Tibial nerve (tissue), 4 donors: ENCODE measurements around the gene EXOSC1. TPM values are rescaled to one million over a fixed set of nuclear protein-coding genes. Genes with fewer than 3 reads are reported as not detected.

Source experiments
- DNase-seq, 2 donors: peaks; one replicate each; pipeline ENCODE4 v3.0.0-alpha.2; 2019; ENCODE audit warnings: low spot score in 2 of 2
- H3K27ac ChIP-seq, 4 donors: fragments of 200-600 bp; sonication (generic) in 3 of 4; one replicate each; pipeline ENCODE4 v1.5.1; 2017 to 2019; ENCODE audit warnings: mild to moderate bottlenecking in 1 of 4
- H3K27me3 ChIP-seq, 2 donors: fragments of 200-600 bp; sonication (generic) in 1 of 2; one replicate each; pipeline versions ENCODE4 v1.5.1 to v1.6.0; 2017 to 2019
- H3K36me3 ChIP-seq, 3 donors: fragments of 200-600 bp; sonication (generic); one replicate each; pipeline ENCODE4 v1.5.1; 2018 to 2019
- H3K4me1 ChIP-seq, 4 donors: fragments of 200-600 bp; sonication (generic) in 3 of 4; one replicate each; pipeline ENCODE4 v1.5.1; 2017 to 2019
- H3K4me3 ChIP-seq, 4 donors: fragments of 200-600 bp; sonication (generic) in 3 of 4; one replicate each; pipeline ENCODE4 v1.5.1; 2017 to 2019; ENCODE audit warnings: mild to moderate bottlenecking in 1 of 4, moderate library complexity in 1 of 4
- H3K9me3 ChIP-seq, 4 donors: fragments of 200-600 bp; sonication (generic) in 3 of 4; one replicate each; pipeline ENCODE4 v1.5.1; 2017 to 2019
- EP300 ChIP-seq, 2 donors: sonication (generic); formaldehyde crosslinking; IDR thresholded peaks; one replicate each; pipeline ENCODE4 v1.6.1; 2017; ENCODE audit warnings: antibody characterized with exemption in 2 of 2, mild to moderate bottlenecking in 1 of 2
- POLR2A ChIP-seq, 2 donors: fragments of 450-650 bp; IDR thresholded peaks; one replicate each; pipeline ENCODE4 v1.6.1; 2017; ENCODE audit warnings: antibody characterized with exemption in 2 of 2, mild to moderate bottlenecking in 2 of 2, moderate library complexity in 2 of 2
- WGBS, 2 donors: methylation state at CpG; one replicate each; pipeline ENCODE4 v1.1.5; 2018; 5-methylcytosine and 5-hydroxymethylcytosine counted together
- total RNA-seq, 4 donors: library from RNA; depleted of rRNA; stranded (reverse); fragments of >200 nt; gene quantifications; one replicate each; pipeline ENCODE4 v1.1.0, GENCODE V29; 2016
- TF ChIP-seq, protein P1 (sequence below), 5 experiments: fragments of 200-600 bp in 3 of 5; fragments of 450-650 bp in 2 of 5; sonication (generic) in 3 of 5; IDR thresholded peaks; one replicate each; pipeline ENCODE4 v1.5.1; 2016 to 2019; ENCODE audit warnings: antibody characterized with exemption in 5 of 5, mild to moderate bottlenecking in 3 of 5, moderate library complexity in 2 of 5

EXOSC1 gene
- total RNA-seq, 4 donors from 2014 or later, result 21.6 to 40.8 (median 33.4) TPM

- Histone ChIP-seq H3K27me3 (no peaks in the 10 kb centered on the region), H3K36me3 (peaks cover 6 to 100% (median 47%) of the 10 kb centered on the region in 3 donors), H3K9me3 (no peaks in the 10 kb centered on the region), H3K27ac (no peak overlapping the region), H3K4me3 (no peak overlapping the region), H3K4me1 (peaks cover 0 to 26% (median 0%) of the 10 kb centered on the region in 4 donors)
- TF ChIP-seq EP300 (IDR thresholded peaks at IDR 0.05) (no peak), POLR2A (IDR thresholded peaks at IDR 0.05) (no peak)
- TF ChIP-seq, protein P1, sequence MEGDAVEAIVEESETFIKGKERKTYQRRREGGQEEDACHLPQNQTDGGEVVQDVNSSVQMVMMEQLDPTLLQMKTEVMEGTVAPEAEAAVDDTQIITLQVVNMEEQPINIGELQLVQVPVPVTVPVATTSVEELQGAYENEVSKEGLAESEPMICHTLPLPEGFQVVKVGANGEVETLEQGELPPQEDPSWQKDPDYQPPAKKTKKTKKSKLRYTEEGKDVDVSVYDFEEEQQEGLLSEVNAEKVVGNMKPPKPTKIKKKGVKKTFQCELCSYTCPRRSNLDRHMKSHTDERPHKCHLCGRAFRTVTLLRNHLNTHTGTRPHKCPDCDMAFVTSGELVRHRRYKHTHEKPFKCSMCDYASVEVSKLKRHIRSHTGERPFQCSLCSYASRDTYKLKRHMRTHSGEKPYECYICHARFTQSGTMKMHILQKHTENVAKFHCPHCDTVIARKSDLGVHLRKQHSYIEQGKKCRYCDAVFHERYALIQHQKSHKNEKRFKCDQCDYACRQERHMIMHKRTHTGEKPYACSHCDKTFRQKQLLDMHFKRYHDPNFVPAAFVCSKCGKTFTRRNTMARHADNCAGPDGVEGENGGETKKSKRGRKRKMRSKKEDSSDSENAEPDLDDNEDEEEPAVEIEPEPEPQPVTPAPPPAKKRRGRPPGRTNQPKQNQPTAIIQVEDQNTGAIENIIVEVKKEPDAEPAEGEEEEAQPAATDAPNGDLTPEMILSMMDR (IDR thresholded peaks at IDR 0.05), result no peak
- no peak for DNase-seq
- WGBS, 2 donors, result 80 to 82% methylated on average over 7 of the region's 7 CpGs
Observed at GRCh38 chr10:97459933-97460332, 14.1 kb upstream of the EXOSC1 start.

- DNase-seq, result no peak
- H3K36me3 ChIP-seq, result peaks cover 6 to 98% (median 42%) of the 10 kb centered on the region in 3 donors
- WGBS, 2 donors, result 89 to 92% methylated on average over 7 of the region's 7 CpGs
- no peaks in the 10 kb centered on the region for H3K27me3 ChIP-seq
- no peak overlapping the region for H3K27ac ChIP-seq
- no peaks in the 10 kb centered on the region for H3K9me3 ChIP-seq
- peaks cover 0 to 26% (median 0%) of the 10 kb centered on the region in 4 donors for H3K4me1 ChIP-seq
- TF ChIP-seq, protein P1 (IDR thresholded peaks at IDR 0.05), result no peak
- no peak for TF ChIP-seq EP300 (IDR thresholded peaks at IDR 0.05)
- no peak for TF ChIP-seq POLR2A (IDR thresholded peaks at IDR 0.05)
- no peak overlapping the region for H3K4me3 ChIP-seq
Observed at GRCh38 chr10:97459111-97459510, 13.3 kb upstream of the EXOSC1 start.

GRCh38 chr10:97456686-97457065 is 10.9 kb upstream of the EXOSC1 start:
- TF ChIP-seq EP300 (IDR thresholded peaks at IDR 0.05), result no peak
- no peak for TF ChIP-seq POLR2A (IDR thresholded peaks at IDR 0.05)
- TF ChIP-seq, protein P1 (IDR thresholded peaks at IDR 0.05), result no peak
- DNase-seq, result no peak
- Histone ChIP-seq H3K27me3 (no peaks in the 10 kb centered on the region), H3K36me3 (peaks cover 6 to 98% (median 36%) of the 10 kb centered on the region in 3 donors), H3K27ac (no peak overlapping the region), H3K9me3 (no peaks in the 10 kb centered on the region), H3K4me1 (peaks cover 0 to 32% (median 0%) of the 10 kb centered on the region in 4 donors), H3K4me3 (no peak overlapping the region)
- 56 to 62% methylated on average over 3 of the region's 3 CpGs for WGBS, 2 donors

- no peak for DNase-seq
- no peaks in the 10 kb centered on the region for H3K9me3 ChIP-seq
- H3K27me3 ChIP-seq, result no peaks in the 10 kb centered on the region
- TF ChIP-seq POLR2A (IDR thresholded peaks at IDR 0.05), result no peak
- TF ChIP-seq, protein P1 (IDR thresholded peaks at IDR 0.05), result no peak
- TF ChIP-seq EP300 (IDR thresholded peaks at IDR 0.05), result no peak
- no peak overlapping the region for H3K4me3 ChIP-seq
- H3K27ac ChIP-seq, result peak overlapping the region in 1 of 4 donors; percentile 11
- peaks cover 6 to 98% (median 35%) of the 10 kb centered on the region in 3 donors for H3K36me3 ChIP-seq
- peaks cover 0 to 36% (median 0%) of the 10 kb centered on the region in 4 donors for H3K4me1 ChIP-seq
- WGBS, 2 donors, result 58 to 68% methylated on average over 5 of the region's 5 CpGs
Observed at GRCh38 chr10:97456034-97456685, 10.4 kb upstream of the EXOSC1 start.

- no peak overlapping the region for H3K4me3 ChIP-seq
- DNase-seq, result peak in 1 of 2 donors; percentile 66
- H3K9me3 ChIP-seq, result no peaks in the 10 kb centered on the region
- no peaks in the 10 kb centered on the region for H3K27me3 ChIP-seq
- WGBS, 2 donors, result 73 to 74% methylated on average over 3 of the region's 3 CpGs
- H3K27ac ChIP-seq, result peak overlapping the region in 1 of 4 donors; percentile 36
- peaks cover 6 to 81% (median 19%) of the 10 kb centered on the region in 3 donors for H3K36me3 ChIP-seq
- TF ChIP-seq POLR2A (IDR thresholded peaks at IDR 0.05), result no peak
- H3K4me1 ChIP-seq, result peaks cover 0 to 49% (median 0%) of the 10 kb centered on the region in 4 donors
Observed at GRCh38 chr10:97454330-97455036, 8.7 kb upstream of the EXOSC1 start.
